Pulmonary artery endothelial cell (primary cell): ENCODE results near the gene SASH3. TPM values are rescaled to one million over a fixed set of nuclear protein-coding genes. Genes with fewer than 3 reads are reported as not detected.

ENCODE experiments used
- DNase-seq: peaks from one replicate; pipeline ENCODE4 v3.0.0-alpha.2; 2011; ENCODE audit warnings: low read depth, low spot score
- total RNA-seq: library from RNA; depleted of rRNA; stranded (reverse); fragments of >200 nt; gene quantifications from 2 replicates; pipeline ENCODE4 v1.2.3, GENCODE V29; 2014

SASH3 gene
- total RNA-seq, 1 donor from 2014 or later, result not detected

DNA sequence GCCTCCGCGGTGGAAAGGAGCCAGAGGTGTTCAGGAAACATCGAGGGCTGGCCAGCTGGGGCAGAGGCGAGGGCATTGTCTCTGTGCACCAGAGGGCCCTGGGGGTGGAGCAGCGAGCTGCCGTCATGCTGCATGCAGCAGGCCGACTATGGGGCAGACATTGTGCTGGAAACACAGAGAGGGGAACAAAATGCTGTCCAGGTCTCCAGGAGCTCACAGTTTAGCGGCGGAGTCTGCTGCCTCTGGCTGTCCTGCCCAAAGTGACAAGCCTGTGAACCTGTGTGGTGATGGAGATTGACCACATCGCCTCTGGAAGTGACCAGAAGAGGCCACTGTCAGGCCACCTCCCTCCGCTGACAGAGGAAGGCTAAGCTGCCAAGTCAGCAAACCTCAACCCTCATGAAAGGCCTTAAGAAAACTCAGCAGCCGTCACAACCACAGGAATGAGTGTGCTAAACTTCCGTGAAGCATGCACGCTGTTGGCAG, 20.1 kb upstream of the SASH3 start:
- no peak for DNase-seq

DNA sequence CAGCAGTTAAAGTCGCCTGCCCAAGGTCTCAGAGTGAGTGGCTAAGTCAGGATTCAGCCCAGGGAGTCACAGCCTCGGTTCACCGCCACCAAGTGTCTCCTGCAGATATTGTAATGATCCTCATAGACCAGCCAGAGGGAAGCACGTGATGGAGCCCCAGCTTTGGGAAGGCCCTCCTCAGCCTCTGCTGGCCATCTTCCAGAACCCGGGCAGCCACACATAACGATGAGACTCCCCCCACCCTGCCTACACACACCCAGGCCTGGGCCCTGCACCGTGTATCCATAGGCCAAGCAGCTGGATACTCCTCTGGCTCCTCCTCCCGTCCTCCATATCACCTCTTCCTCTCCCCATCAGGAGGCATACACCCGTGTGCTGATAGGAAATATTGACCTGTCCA, 19.6 kb upstream of the SASH3 start:
- DNase-seq, result no peak

DNA sequence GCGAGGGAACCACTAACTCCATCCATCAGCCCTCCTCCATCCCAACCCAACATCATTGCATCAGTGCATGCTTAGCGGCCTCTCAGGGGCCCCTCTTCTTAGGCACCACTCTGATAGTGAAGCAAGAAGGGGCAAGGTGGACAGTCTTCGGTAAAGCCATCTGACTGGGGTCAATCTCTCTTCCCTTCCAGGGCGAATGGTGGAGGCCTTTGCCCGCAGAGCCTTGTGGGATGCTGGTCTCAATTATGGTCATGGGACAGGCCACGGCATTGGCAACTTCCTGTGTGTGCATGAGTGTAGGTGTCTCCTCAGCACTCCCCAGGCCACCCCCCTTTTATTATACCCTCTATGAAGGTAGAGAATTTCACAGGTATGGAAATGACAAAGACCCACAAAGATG, 18.8 kb upstream of the SASH3 start:
- DNase-seq, result no peak

DNA sequence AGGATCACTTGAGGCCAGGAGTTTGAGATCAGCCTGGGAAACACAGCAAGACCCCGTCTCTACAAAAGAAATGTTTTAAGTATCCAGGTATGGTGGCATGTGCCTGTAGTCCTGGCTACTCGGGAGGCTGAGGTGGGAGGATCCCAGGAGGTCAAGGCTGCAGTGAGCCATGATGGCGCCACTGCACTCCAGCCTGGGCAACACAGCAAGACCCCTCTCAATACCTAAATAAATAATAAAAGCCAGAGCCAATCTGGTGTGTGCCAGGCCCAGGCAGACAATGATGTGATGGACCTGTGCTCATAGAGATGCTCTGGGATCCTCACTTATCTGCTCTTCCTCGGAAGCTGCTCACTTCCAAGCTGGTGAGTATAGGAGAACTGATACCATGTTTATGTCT, 18.2 kb upstream of the SASH3 start:
- DNase-seq, result no peak

DNA sequence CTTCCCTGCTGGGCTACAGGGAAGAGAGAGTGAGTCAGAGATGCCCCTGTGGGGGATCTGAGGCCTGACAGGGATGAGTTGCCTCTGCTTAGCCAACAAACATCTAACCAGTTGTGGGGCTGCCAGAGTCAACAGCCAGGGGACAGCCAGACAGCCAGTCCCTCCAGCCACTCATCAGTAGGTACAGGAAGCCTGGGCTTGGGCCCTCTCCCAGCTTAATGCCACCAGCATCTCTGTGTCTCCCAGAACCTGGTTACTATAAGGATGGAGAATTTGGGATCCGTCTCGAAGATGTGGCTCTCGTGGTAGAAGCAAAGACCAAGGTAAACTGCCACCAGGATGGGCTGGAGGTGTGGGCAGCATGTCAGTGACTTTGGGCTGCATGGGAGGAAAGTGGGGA, 17.3 kb upstream of the SASH3 start:
- DNase-seq, result no peak

DNA sequence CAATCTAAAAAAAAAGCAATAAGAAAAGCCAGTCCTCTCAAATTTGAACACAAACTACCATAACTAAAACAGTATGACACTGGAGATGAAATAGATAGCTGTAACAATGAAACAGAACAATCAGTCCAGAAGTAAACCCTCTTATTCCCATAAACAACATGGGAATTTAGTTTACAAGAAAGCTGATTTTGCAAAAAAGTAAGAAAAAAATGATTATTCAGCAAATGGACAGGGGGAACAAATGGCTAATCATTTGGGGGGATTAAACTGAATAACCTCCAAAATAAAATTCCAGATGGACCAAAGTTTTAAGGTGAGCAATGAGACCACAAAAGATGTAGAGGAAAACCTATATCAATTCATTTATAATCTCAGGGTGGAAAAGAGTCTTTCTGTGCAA, 16.1 kb upstream of the SASH3 start:
- DNase-seq, result no peak

DNA sequence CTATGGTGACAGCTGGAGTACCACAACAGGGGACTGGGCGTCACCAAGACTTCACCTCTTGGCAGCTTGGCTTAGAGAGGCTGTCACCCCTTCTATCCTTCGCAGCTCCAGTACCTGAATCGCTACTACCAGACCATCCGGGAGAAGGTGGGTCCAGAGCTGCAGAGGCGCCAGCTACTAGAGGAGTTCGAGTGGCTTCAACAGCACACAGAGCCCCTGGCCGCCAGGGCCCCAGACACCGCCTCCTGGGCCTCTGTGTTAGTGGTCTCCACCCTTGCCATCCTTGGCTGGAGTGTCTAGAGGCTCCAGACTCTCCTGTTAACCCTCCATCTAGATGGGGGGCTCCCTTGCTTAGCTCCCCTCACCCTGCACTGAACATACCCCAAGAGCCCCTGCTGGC, 11.6 kb upstream of the SASH3 start:
- no peak for DNase-seq

DNA sequence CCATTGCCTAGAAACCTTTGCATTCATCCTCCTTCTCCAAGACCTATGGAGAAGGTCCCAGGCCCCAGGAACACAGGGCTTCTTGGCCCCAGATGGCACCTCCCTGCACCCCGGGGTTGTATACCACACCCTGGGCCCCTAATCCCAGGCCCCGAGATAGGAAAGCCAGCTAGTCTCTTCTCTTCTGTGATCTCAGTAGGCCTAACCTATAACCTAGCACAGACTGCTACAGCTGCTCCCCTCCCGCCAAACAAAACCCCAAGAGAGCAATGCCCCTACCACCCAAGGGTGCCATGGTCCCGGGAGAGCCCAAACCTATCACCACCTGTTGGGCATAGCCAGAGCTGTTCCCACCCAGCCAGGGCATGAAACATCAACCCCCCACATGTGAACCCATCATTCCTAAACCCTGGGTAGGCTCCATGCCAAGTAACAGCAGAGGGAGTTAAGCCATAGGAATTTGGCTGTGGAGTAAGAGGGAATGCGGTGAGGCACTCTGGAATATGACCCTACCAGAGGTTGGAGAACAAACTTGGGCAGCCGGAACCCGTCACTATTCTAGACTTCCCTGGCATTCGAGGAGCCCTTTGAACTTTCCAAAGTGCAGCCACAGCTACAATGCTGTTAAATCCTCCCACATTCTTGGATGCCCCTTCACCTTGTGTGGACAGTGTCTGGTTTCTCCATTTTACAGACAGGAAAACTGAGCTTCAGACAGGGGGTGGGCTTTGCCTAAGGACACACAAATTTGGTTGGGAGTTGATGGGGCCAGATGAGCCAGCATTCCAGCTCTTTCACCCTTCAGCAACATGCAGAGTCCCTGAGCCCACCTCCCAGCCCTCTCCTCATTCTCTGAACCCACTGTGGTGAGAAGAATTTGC, 10.9 kb upstream of the SASH3 start:
- DNase-seq, result no peak

DNA sequence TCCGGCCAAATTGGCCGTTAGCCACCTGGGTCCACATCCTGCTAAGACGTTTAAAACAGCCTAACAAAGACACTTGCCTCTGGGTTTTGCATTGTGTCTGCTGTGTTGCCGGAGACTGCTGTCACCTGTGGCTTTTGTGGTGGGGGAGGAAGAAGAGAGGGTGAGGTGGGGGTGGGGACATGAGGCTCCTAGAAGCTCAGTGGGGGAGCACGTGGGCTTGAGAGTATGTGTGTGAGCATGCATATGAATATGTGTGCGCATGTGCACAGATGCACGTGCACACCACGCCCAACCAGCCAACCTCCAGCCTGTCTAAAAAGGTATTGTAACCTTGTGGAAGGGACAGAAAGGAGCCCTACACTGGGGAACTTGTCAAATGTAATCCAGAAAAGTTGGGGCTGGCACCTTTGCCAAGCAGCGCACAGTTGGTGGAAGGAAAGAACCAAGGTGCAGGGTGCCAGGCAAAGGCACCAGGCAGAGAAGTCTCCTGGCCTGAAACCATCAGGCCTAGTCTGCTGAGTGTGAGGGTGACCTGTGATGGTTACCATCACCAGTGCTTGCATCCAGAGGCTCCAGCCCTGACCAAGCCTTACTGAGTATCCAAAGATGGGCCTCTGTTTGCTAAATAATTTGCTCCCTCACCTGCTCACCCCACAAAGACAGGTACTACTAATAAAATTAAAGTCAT, 10.1 kb upstream of the SASH3 start:
- DNase-seq, result no peak

DNA sequence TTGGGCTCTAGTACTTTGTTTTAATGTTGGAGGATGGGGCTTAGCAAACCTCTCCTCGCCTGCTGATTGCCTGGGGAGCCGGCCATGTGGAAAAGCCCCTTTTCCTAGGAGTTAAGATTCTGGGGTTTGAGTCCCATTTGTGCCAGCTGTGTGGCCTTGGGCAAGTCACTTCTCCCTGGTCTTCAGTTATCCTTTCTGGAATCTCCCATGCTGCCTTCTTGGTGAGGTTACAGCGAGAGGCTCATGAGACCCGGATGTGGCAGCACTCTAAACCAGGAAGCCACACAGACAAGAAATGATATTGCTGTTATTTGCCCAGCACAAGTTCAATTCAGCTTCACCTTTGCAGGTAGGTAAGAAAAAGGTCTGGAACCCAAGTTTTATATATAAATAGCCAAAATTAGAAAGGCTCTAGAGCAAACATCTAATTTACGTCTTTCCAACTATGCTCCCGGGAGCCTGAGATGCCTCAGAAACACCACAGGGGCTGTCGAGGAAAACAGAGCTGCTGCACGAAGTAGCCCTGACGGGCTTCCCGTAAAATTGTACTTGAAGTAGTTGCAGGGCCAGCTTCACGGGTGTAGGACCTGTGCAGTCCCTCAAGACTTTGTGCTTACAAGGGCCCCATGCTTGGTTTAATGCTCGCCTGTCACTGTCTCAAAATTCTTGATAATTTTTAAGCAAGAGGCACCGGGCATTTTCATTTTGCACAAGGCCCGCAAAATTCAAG, 8.3 kb upstream of the SASH3 start:
- no peak for DNase-seq

DNA sequence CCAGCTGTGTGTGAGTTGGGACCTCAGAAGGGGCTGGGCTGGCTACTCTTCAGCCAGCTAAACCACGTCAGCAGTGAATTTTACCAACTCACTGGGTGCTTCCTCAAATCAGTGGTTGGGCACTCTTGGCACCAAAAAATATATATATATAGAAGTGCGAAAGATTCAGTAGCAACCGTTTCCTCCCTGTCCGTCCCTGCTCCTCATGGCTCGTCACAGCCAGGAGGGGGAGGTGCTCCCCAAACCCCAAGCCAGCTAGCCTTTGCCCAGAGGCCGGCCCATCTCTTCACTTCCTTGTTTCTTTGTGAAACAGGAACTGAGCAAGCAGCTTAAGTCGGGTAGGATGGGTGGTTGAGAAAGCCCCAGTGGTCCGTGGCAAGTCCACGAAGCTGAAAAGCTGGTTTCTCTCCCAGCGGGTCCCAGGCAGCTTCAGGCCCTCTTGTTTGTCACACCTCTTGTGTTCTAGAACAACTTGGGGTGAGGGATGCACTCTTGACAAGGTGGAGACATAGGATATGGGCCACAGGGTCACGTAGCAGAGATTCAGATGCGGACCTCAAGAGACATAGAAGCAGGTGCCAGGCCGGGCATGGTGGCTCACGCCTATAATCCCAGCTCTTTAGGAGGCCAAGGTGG, 6.8 kb upstream of the SASH3 start:
- no peak for DNase-seq

DNA sequence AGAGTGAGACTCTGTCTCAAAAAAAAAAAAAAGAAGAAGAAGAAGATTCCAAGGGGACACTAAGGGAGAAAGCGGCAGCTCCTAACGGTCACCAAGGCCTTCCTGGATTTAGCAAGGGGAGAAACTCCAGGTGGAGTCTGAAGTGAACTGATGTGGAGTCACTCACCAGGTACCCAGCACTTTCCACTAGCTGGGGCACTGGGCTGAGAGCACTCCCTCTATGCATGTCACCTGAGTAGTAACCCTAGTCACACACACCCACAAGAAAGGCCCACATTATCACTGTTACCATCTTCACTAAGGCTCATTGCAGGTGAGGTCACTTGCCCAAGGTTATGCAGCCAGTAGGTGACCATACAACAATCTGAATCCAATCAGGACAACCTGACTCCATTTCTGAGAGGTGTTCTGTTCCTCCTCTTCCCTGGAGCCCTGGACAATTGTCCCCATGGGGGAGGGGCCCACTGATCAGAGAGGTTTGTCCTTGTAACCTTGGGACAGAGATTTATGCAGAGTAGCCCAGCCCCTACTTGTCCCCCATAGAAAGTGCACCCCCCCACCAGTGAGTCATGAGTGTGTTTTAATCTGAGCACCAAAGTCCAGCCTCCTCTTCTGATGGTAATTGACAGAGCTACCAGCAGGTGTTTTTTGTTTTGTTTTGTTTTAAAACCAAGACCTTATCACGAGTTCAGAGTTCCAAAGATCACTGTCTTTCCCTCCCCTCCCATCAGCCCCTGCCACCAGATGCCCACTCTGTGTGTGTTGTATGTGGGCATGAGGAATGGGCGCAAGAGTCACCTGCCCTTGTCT, 5.9 kb upstream of the SASH3 start:
- DNase-seq, result no peak

DNA sequence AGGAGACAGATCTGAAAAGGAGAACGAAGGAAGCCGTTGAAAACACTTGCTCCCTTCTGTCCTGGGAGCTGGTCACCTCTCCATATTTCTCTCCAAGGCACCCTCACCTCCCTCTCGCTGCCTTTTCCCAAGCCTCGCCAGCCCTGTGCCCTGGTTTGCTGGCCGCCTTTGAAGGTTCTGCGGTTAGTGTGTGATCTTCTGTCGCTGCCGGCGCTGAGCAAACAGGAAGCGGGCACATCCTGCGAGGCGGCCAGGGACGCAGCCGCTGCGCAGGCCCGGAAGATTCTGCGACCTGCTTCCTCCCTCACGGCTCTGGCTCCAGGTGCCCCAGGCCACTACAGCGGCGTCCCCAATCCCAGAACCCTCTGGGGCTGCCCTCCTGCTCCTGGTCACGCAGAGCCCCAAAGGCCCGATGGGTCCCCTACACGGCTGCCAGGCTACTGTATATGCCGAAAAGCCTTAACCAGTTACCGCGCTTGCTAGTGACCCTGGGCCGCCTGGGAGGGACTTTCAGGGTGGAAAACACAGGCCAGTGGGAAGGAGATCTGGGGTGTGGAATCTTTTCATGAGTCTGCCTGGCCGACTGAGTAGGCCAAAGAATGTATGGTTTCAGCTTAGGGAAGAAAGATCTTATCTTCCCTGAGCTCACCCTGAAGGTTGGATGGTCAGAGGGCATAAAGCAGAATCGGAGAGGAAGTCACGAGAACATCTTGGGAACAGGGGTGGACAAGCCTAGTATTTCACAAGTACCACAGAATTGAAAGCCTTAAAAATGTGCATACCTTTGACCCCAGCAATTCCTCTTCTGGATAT, 2.3 kb upstream of the SASH3 start:
- DNase-seq, result no peak

DNA sequence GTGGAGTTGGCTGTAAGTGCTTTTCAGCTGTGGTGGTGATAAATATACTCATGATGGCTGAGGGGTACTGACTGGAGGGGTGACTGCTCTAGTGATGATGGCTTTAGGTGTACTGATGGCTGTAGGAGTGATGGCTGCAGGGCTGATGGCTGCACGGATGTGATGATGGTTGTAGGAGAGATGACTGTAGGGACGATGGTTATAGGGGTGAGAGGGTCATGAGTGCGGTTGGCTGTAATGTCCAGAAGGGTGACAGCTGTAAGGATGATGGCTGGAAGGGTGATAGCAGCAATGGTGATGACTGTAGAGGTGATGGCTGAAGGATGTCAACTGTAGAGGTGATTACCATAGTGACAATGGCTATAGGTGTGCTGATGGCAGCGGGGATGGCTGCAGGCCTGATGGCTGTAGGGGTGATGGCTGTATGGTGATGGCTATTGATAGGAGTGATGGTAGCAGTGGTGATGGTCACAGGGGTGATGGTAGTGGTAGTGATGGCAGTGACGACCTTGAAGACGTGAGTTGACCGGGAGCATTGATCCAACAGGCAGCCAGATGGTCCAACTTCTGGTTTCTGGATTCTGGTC, 570 bp upstream of the SASH3 start:
- no peak for DNase-seq

DNA sequence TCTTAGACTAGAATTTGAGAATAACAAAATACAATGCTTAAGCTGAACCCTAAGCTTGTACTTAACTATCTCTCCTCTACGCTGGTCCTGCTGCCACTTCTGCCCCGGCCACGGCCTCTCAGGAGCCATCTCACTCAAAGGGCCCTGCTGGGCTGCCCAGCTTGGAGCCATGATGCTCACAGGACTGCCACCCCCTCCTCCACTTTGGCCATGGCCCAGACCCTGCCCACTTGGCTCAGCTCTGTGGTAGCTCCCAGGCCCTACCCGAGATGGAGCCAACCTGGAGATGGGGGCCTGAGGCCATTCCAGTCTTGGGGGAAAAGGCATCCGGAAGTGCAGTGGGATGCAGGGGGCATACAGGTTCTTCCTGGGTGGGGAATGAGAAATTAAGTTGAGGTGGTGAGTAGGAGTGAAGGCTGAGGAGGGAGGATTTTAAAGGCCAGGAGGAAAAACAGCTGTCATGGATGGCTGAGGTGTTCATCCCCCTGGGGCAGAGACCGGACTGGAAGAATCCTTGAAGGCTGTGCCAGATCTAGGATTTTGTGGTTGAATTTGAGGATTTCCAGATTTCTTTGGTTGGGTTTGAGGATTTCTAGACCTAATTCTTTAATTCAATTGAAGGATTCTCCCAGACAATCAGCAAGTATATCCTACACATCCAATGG, 824 bp downstream of the SASH3 start:
- DNase-seq, result no peak

DNA sequence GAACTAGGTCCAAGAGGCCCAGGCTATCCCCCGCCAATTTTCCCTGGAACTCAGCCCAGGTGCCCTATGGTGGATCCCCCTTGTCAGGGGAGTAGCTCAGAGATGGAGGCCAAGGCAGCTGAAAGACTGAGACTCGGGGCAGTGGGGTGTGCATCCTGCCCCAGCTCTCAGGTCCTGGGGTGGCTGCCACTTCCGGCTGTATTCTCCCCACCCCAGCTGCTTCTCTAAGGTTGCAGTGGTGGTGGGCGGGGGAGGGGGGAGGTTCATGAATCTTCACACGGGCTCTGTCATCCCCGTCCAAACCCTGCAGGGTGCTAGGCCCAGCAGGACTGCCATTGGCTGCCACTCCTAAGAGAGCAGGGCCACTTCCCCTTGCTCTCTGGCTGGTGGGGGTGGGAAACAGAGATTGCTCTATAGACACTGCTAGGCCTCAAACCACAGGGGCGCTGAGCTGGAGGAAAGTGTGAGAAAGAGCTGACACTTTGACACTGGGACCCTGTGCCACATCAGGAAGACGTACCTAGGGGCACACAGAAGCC, 1.5 kb downstream of the SASH3 start:
- no peak for DNase-seq

DNA sequence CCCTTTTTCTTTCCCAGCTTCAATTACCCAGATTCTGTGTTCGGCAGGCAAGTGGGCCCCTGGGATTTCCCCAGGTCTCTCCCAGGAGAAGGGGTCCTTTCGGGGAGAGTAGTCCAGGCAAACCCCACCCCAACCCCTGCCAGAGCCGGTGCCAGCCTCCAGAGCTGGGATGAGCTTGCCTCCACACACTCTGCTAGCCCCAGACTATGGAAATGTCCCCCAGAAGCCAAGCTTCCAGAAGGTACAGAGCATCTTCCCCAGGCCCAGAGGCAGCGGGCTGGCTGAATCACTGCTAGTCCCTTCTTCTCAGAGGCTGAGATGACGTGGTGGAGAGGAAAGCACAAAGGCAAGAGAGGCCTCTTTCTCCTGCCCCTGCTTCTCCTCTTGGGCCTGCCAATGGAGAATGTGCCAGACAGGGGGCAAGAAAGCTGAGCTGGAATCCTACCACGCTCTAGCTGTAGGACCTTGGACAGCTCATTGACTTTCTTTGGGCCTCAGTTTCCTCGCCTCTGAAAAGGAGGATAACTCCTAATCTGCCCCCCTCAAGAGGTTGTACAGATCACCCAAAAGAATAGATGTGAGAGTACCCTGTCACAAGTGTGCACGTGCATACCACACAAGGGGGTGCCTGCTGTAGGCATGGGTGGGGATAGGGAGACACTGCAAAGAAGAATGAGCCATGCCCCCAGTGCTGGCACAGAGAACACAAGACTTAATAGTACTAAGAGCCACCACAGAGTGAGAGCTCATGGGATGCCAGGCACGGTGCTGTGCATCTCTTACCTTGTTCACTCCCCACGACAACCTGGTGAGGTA, 2.1 kb downstream of the SASH3 start:
- DNase-seq, result no peak

DNA sequence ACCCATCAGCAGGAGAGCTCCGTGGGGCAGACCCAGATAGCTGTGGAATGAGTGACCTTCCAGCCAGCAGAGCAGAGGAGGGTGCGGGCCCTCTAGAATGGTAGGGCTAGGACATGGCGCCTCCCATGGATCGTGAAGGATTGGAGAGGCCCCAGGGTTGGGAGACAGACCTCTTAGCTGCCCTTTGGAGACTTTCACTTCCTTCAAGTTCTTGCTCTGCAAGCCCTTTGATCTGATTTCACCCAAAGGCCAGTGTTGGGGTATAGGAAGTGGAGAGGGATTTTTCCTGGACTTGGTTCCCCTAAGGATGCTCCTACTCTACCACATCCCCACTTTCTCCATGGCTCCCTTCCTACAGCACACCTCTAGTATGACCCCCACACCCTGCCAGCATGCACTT, 3.0 kb downstream of the SASH3 start:
- no peak for DNase-seq
